ENCODE data around the gene SETDB2. TPM values are rescaled to one million over a fixed set of nuclear protein-coding genes. Genes with fewer than 3 reads are reported as not detected.

SETDB2 gene
- total RNA-seq, 1 experiment from 2014 or later: 5.9 TPM

- H3K27me3 Mint-ChIP-seq (ENCODE audit: low read depth): no peaks in the 10 kb centered on the region
- no peak for DNase-seq (ENCODE audit: low spot score)
- ChIA-PET CTCF (no interaction called here), POLR2A (no interaction called here)
- H3K4me1 Mint-ChIP-seq: no peaks in the 10 kb centered on the region
- H3K36me3 Mint-ChIP-seq: peaks cover 4% of the 10 kb centered on the region; the same call in 1 of the 2 replicates
- ATAC-seq: no peak
- H3K4me3 Mint-ChIP-seq: no peak overlapping the region
- no peak overlapping the region for H3K27ac Mint-ChIP-seq
- TF ChIP-seq SMAD4 (CRISPR knock-in tag; IDR thresholded peaks at IDR 0.05) (no peak), ATF3 (CRISPR knock-in tag; conservative IDR thresholded peaks at IDR 0.05) (no peak), GTF2I (CRISPR knock-in tag; conservative IDR thresholded peaks at IDR 0.05) (no peak), CTCF (IDR thresholded peaks at IDR 0.05) (no peak)
- no peaks in the 10 kb centered on the region for H3K9me3 Mint-ChIP-seq
Observed at GRCh38 chr13:49527123-49527522, 83.0 kb downstream of the SETDB2 start.

GRCh38 chr13:49528161-49528560, 84.1 kb downstream of the SETDB2 start:
- no peak for TF ChIP-seq ZNF532 (CRISPR knock-in tag; IDR thresholded peaks at IDR 0.05; ENCODE audit: borderline replicate concordance)
- no peak for TF ChIP-seq ATF1 (CRISPR knock-in tag; IDR thresholded peaks at IDR 0.05)
- no peak for TF ChIP-seq ZNF219 (CRISPR knock-in tag; IDR thresholded peaks at IDR 0.05; ENCODE audit: borderline replicate concordance)
- TF ChIP-seq ZSCAN18 (CRISPR knock-in tag; IDR thresholded peaks at IDR 0.05): no peak
- no peak for TF ChIP-seq NFE2L1 (CRISPR knock-in tag; IDR thresholded peaks at IDR 0.05)
- TF ChIP-seq FOXK1 (CRISPR knock-in tag; IDR thresholded peaks at IDR 0.05): no peak
- TF ChIP-seq TEAD4 (CRISPR knock-in tag; IDR thresholded peaks at IDR 0.05): no peak
- no peak for TF ChIP-seq HMGXB4 (CRISPR knock-in tag; IDR thresholded peaks at IDR 0.05)
- no peak for TF ChIP-seq NFATC4 (CRISPR knock-in tag; IDR thresholded peaks at IDR 0.05)
- TF ChIP-seq ZNF396 (CRISPR knock-in tag; IDR thresholded peaks at IDR 0.05; ENCODE audit: borderline replicate concordance): no peak
- no peak for TF ChIP-seq ERG (CRISPR knock-in tag; IDR thresholded peaks at IDR 0.05)
- TF ChIP-seq MAX (CRISPR knock-in tag; IDR thresholded peaks at IDR 0.05): no peak
- TF ChIP-seq RORB (CRISPR knock-in tag; IDR thresholded peaks at IDR 0.05): no peak
- no peak for TF ChIP-seq USF2 (CRISPR knock-in tag; IDR thresholded peaks at IDR 0.05)
- Mint-ChIP-seq H3K27ac (no peak overlapping the region), H3K4me3 (no peak overlapping the region), H3K36me3 (peaks cover 4% of the 10 kb centered on the region; the same call in 1 of the 2 replicates), H3K4me1 (no peaks in the 10 kb centered on the region), H3K9me3 (no peaks in the 10 kb centered on the region), H3K27me3 (ENCODE audit: low read depth) (no peaks in the 10 kb centered on the region)
- no peak for DNase-seq (ENCODE audit: low spot score)
- CTCF ChIA-PET: no interaction called here
- no peak for ATAC-seq
- POLR2A ChIA-PET: no interaction called here
